ENCODE results near the gene GBE1.

GBE1 gene

DNA sequence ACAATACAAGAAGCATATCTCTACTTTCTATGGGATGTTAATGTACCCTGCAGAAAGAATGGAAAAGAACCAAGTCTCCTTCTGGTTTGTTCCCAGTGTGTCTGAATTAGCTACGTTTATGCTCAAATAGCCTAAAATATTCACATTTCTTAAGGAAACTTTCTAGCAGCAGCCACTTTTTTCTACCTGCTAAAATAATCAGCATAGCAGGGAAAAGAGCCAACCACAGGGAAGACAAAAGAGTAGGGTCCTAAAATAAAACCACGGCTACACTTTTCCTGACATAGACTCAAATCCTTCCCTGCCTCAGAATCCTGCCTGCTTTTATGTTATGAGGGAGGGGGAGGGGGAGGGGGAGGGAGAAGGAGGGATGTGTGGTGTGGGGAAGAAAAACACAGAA is 136.7 kb downstream of the GBE1 start:
- no peaks in the 10 kb centered on the region for H3K79me2 ChIP-seq (ENCODE audit: insufficient read depth, low read length)
- H3K36me3 ChIP-seq (ENCODE audit: low read length), result no peaks in the 10 kb centered on the region
- no peak overlapping the region for H3K4me2 ChIP-seq (ENCODE audit: low read depth, low read length, poor library complexity, severe bottlenecking)
- H2AFZ ChIP-seq (ENCODE audit: low read depth, low read length, severe bottlenecking), result no peak overlapping the region
- H3K9ac ChIP-seq (ENCODE audit: low read length), result no peak overlapping the region
- no peaks in the 10 kb centered on the region for H3K9me2 ChIP-seq (replicated peaks; ENCODE audit: insufficient read depth, low read length)
- no peaks in the 10 kb centered on the region for H3F3A ChIP-seq (ENCODE audit: insufficient read depth)
- no peak overlapping the region for H3K27ac ChIP-seq (ENCODE audit: low read depth, low read length)
- no peaks in the 10 kb centered on the region for H4K20me1 ChIP-seq (ENCODE audit: low read depth, low read length)
- H3K27me3 ChIP-seq (ENCODE audit: low read length), result no peaks in the 10 kb centered on the region
- H3K4me3 ChIP-seq (ENCODE audit: insufficient read depth, low read length, poor library complexity, severe bottlenecking), result no peak overlapping the region
- TF ChIP-seq CTCF (IDR thresholded peaks at IDR 0.05; ENCODE audit: insufficient read depth, low read length, poor library complexity, severe bottlenecking) (no peak), EZH2phosphoT487 (conservative IDR thresholded peaks at IDR 0.05; ENCODE audit: low read length) (no peak)
- no peaks in the 10 kb centered on the region for H3K9me3 ChIP-seq (ENCODE audit: insufficient read depth, low read length)

DNA sequence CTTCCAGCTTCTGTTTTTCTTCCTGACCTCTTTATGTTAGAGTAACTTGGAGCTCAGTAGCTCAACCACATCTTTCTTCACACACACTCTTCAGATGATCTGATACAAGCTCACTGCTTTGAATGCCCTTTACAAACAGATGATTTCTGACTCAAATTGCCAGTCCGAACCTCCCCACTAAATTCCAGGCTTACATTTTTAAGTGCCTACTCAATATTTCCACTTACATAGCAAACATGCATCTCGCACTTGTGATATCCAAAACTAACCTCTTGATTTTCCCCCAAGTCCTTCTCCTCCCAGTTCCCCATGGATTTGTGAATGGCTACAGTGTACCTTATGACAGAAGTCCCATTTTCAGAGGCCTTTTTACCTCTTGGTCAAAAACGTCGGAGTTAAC is 139.1 kb downstream of the GBE1 start:
- Histone ChIP-seq H3K79me2 (ENCODE audit: insufficient read depth, low read length) (no peaks in the 10 kb centered on the region), H4K20me1 (ENCODE audit: low read depth, low read length) (no peaks in the 10 kb centered on the region), H2AFZ (ENCODE audit: low read depth, low read length, severe bottlenecking) (no peak overlapping the region), H3K9me2 (replicated peaks; ENCODE audit: insufficient read depth, low read length) (no peaks in the 10 kb centered on the region), H3F3A (ENCODE audit: insufficient read depth) (no peaks in the 10 kb centered on the region), H3K4me3 (ENCODE audit: insufficient read depth, low read length, poor library complexity, severe bottlenecking) (no peak overlapping the region), H3K27ac (ENCODE audit: low read depth, low read length) (no peak overlapping the region), H3K27me3 (ENCODE audit: low read length) (no peaks in the 10 kb centered on the region), H3K4me2 (ENCODE audit: low read depth, low read length, poor library complexity, severe bottlenecking) (no peak overlapping the region), H3K36me3 (ENCODE audit: low read length) (no peaks in the 10 kb centered on the region), H3K9ac (ENCODE audit: low read length) (no peak overlapping the region), H3K9me3 (ENCODE audit: insufficient read depth, low read length) (no peaks in the 10 kb centered on the region)
- TF ChIP-seq EZH2phosphoT487 (conservative IDR thresholded peaks at IDR 0.05; ENCODE audit: low read length), result no peak
- no peak for TF ChIP-seq CTCF (IDR thresholded peaks at IDR 0.05; ENCODE audit: insufficient read depth, low read length, poor library complexity, severe bottlenecking)

GRCh38 chr3:81621277-81621676 is 140.2 kb downstream of the GBE1 start:
- H3K27me3 ChIP-seq (ENCODE audit: low read length), result no peaks in the 10 kb centered on the region
- H4K20me1 ChIP-seq (ENCODE audit: low read depth, low read length), result no peaks in the 10 kb centered on the region
- H3K36me3 ChIP-seq (ENCODE audit: low read length), result no peaks in the 10 kb centered on the region
- no peak overlapping the region for H3K4me2 ChIP-seq (ENCODE audit: low read depth, low read length, poor library complexity, severe bottlenecking)
- H2AFZ ChIP-seq (ENCODE audit: low read depth, low read length, severe bottlenecking), result no peak overlapping the region
- TF ChIP-seq CTCF (IDR thresholded peaks at IDR 0.05; ENCODE audit: insufficient read depth, low read length, poor library complexity, severe bottlenecking), result no peak
- TF ChIP-seq EZH2phosphoT487 (conservative IDR thresholded peaks at IDR 0.05; ENCODE audit: low read length), result no peak
- H3K9me2 ChIP-seq (replicated peaks; ENCODE audit: insufficient read depth, low read length), result no peaks in the 10 kb centered on the region
- no peaks in the 10 kb centered on the region for H3F3A ChIP-seq (ENCODE audit: insufficient read depth)
- H3K9ac ChIP-seq (ENCODE audit: low read length), result no peak overlapping the region
- H3K27ac ChIP-seq (ENCODE audit: low read depth, low read length), result no peak overlapping the region
- no peak overlapping the region for H3K4me3 ChIP-seq (ENCODE audit: insufficient read depth, low read length, poor library complexity, severe bottlenecking)
- no peaks in the 10 kb centered on the region for H3K79me2 ChIP-seq (ENCODE audit: insufficient read depth, low read length)
- no peaks in the 10 kb centered on the region for H3K9me3 ChIP-seq (ENCODE audit: insufficient read depth, low read length)

DNA sequence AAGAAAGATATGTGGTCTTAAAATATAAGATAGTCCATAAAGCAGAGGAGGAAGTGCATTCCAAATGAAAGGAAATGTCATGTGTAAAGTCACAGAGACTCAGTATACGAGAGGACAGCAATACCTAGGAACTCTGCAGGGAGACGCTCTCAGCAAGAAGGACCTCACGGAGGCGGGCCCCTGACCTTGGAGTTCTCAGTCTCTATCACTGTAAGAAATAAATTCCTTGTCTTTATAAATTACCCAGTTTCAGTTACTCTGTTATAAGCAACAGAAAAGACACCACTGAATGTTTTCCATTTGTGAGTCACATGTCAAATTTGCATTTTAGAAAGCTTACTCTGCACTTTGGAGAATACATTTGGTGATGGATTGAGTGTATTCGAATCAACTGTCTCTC is 140.6 kb downstream of the GBE1 start:
- Histone ChIP-seq H3K79me2 (ENCODE audit: insufficient read depth, low read length) (no peaks in the 10 kb centered on the region), H3K9me3 (ENCODE audit: insufficient read depth, low read length) (no peaks in the 10 kb centered on the region), H3K36me3 (ENCODE audit: low read length) (no peaks in the 10 kb centered on the region), H3F3A (ENCODE audit: insufficient read depth) (no peaks in the 10 kb centered on the region), H3K9ac (ENCODE audit: low read length) (no peak overlapping the region), H3K9me2 (replicated peaks; ENCODE audit: insufficient read depth, low read length) (no peaks in the 10 kb centered on the region), H3K4me2 (ENCODE audit: low read depth, low read length, poor library complexity, severe bottlenecking) (no peak overlapping the region), H3K27ac (ENCODE audit: low read depth, low read length) (no peak overlapping the region), H3K4me3 (ENCODE audit: insufficient read depth, low read length, poor library complexity, severe bottlenecking) (no peak overlapping the region), H4K20me1 (ENCODE audit: low read depth, low read length) (no peaks in the 10 kb centered on the region), H2AFZ (ENCODE audit: low read depth, low read length, severe bottlenecking) (no peak overlapping the region), H3K27me3 (ENCODE audit: low read length) (no peaks in the 10 kb centered on the region)
- TF ChIP-seq EZH2phosphoT487 (conservative IDR thresholded peaks at IDR 0.05; ENCODE audit: low read length), result no peak
- TF ChIP-seq CTCF (IDR thresholded peaks at IDR 0.05; ENCODE audit: insufficient read depth, low read length, poor library complexity, severe bottlenecking), result no peak

Measured in SU-DHL-6 (cell line).